ENCODE data around the gene RALA. TPM values are rescaled to one million over a fixed set of nuclear protein-coding genes. Genes with fewer than 3 reads are reported as not detected.

RALA gene
- total RNA-seq, 4 donors from 2014 or later, result 20.5 to 31.0 (median 26.3) TPM

DNA sequence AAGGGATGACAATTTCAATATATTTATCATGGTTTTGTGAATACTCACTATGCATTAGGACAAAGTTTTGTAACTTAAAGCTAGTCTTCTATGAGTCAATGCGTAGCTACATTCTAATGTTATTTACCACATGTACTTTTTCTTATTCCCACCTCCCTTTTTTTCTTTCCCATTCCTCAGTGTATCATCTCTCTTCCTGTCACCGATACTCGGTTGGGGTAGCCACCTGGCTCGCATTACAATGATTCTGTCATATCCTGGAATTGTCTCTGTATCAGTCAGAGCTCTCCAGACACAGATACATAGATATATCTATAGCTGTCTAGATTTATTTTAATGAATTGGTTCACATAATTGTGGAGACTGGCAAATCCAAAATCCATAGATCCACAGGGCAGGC is 9.8 kb upstream of the RALA start:
- H3K36me3 ChIP-seq, result no peaks in the 10 kb centered on the region
- no peak overlapping the region for H3K4me3 ChIP-seq

DNA sequence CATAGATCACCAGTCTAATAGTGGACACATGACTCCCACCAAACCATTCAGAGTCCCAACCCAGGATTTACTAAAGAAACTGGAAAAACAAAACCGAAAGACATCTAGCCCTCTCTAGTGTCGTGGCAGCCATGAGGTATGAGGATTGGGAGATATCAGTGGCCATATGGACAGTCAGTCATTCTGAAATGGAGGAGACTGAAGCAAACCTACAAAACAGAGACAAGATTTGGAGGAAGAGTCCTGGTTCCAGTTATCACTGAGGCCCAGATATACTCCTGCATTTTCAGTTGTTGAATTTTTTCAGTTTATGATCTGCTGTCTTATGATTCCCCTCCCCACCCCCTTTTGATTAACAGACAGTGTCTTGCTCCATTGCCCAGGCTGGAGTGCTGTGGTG is 9.1 kb upstream of the RALA start:
- TF ChIP-seq POLR2A (IDR thresholded peaks at IDR 0.05), result no peak
- TF ChIP-seq, protein P1, sequence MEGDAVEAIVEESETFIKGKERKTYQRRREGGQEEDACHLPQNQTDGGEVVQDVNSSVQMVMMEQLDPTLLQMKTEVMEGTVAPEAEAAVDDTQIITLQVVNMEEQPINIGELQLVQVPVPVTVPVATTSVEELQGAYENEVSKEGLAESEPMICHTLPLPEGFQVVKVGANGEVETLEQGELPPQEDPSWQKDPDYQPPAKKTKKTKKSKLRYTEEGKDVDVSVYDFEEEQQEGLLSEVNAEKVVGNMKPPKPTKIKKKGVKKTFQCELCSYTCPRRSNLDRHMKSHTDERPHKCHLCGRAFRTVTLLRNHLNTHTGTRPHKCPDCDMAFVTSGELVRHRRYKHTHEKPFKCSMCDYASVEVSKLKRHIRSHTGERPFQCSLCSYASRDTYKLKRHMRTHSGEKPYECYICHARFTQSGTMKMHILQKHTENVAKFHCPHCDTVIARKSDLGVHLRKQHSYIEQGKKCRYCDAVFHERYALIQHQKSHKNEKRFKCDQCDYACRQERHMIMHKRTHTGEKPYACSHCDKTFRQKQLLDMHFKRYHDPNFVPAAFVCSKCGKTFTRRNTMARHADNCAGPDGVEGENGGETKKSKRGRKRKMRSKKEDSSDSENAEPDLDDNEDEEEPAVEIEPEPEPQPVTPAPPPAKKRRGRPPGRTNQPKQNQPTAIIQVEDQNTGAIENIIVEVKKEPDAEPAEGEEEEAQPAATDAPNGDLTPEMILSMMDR (IDR thresholded peaks at IDR 0.05), result no peak
- no peaks in the 10 kb centered on the region for H3K27me3 ChIP-seq
- peaks cover 0 to 8% (median 0%) of the 10 kb centered on the region in 4 donors for H3K4me1 ChIP-seq
- H3K27ac ChIP-seq, result no peak overlapping the region
- no peaks in the 10 kb centered on the region for H3K36me3 ChIP-seq
- DNase-seq, result no peak
- H3K9me3 ChIP-seq, result no peaks in the 10 kb centered on the region
- no peak overlapping the region for H3K4me3 ChIP-seq

More for the DNA sequence above, 9.8 kb upstream of the RALA start:
- TF ChIP-seq, protein P1 (IDR thresholded peaks at IDR 0.05), result no peak
- no peak for TF ChIP-seq POLR2A (IDR thresholded peaks at IDR 0.05)
- Histone ChIP-seq H3K27ac (no peak overlapping the region), H3K4me1 (peaks cover 0 to 12% (median 0%) of the 10 kb centered on the region in 4 donors), H3K27me3 (no peaks in the 10 kb centered on the region), H3K9me3 (no peaks in the 10 kb centered on the region)
- DNase-seq, result no peak

DNA sequence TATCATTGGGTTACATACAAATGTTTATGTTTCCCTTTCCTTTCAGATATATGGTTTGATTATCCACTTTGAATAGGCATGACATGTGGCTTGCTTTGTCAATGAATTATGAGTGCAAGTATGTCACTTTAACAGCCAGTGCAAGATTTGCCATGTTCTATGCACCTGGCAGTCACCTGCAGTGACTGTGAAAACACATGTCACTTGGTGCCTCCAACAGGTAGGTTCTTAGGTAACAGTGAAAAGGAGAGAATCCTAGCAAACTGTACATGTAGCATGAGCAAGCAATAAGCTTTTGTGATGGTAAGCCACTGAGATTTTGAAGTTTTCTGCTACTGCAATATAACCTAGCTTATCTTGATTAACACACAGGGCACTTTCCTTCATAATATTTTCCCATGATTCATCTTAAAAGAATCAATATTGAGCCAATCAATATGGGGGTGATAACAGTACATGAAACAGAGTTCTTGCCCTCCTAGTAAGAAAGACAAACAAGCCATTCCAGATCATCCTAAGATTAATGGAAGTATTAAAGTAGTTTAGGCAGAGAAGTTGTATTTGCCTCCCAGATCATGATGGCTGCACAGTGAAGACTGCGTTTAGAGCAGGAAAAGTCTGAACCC is 7.9 kb upstream of the RALA start:
- no peak for DNase-seq
- Histone ChIP-seq H3K36me3 (no peaks in the 10 kb centered on the region), H3K27me3 (no peaks in the 10 kb centered on the region), H3K27ac (no peak overlapping the region), H3K9me3 (no peaks in the 10 kb centered on the region), H3K4me1 (no peaks in the 10 kb centered on the region), H3K4me3 (no peak overlapping the region)
- TF ChIP-seq, protein P1 (IDR thresholded peaks at IDR 0.05), result no peak
- no peak for TF ChIP-seq POLR2A (IDR thresholded peaks at IDR 0.05)

DNA sequence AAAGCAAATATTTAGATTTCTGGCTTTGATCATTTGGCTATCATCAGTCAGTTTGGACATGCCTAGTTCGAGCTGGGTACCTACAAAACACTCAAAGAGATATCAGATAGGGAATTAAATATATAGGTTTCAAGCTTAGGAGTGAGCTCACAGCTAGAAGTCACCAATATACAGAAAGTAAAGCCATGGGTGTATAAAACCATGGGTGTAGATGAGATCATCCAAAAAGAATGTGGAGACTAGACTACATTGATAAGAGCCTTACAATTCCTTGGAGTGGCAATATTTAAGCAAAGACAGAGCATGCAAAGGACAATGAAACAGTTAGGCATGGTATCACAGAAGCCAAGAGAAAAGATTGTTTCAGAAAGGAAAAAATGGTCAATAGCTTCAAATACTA is 7.2 kb upstream of the RALA start:
- Histone ChIP-seq H3K36me3 (no peaks in the 10 kb centered on the region), H3K9me3 (no peaks in the 10 kb centered on the region), H3K27me3 (no peaks in the 10 kb centered on the region), H3K4me1 (no peaks in the 10 kb centered on the region), H3K4me3 (no peak overlapping the region), H3K27ac (no peak overlapping the region)
- DNase-seq, result no peak
- TF ChIP-seq POLR2A (IDR thresholded peaks at IDR 0.05), result no peak
- TF ChIP-seq, protein P1 (IDR thresholded peaks at IDR 0.05), result no peak

DNA sequence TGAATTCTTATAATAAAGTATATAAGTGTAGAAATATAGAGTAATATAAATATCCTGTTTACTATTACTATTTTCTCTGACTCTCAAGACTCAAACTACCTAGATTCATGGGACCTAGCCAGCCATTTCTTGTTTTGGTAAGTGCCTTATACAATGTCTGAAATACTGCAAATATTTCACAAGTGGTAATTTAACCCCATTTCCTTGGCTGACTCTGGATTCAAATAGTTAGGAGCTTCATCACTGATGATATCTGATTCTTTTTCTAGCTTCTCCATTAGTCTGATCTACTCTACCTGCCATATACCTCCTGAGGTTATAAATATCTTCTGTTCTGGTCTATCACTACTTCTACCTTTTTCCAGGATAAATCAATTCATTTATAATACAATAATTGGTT is 6.4 kb upstream of the RALA start:
- Histone ChIP-seq H3K27ac (no peak overlapping the region), H3K36me3 (no peaks in the 10 kb centered on the region), H3K9me3 (no peaks in the 10 kb centered on the region), H3K4me3 (no peak overlapping the region), H3K27me3 (no peaks in the 10 kb centered on the region), H3K4me1 (no peaks in the 10 kb centered on the region)
- no peak for TF ChIP-seq POLR2A (IDR thresholded peaks at IDR 0.05)
- TF ChIP-seq, protein P1 (IDR thresholded peaks at IDR 0.05), result no peak
- DNase-seq, result no peak

DNA sequence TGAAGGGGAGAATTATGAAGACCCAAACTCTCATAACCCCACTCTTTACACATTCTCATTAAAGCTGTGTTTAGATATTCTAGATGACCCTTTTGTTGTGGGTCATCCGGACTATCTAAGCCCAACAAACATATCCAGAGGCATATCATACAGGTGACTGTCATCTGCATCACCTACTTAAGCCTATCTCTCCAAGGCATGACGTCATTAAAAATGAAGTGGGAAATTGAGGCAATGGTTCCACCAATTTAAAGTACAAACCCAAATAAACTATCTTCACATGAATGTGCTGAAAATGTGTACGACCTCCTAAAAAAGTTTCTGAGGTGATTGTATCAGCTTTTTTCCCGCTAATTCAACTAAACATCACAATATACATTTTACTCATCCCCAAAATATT is 4.5 kb upstream of the RALA start:
- H3K4me1 ChIP-seq, result peaks cover 0 to 6% (median 0%) of the 10 kb centered on the region in 4 donors
- H3K4me3 ChIP-seq, result no peak overlapping the region
- no peaks in the 10 kb centered on the region for H3K36me3 ChIP-seq
- no peak overlapping the region for H3K27ac ChIP-seq
- no peaks in the 10 kb centered on the region for H3K9me3 ChIP-seq
- no peak for DNase-seq
- no peak for TF ChIP-seq POLR2A (IDR thresholded peaks at IDR 0.05)
- TF ChIP-seq, protein P1 (IDR thresholded peaks at IDR 0.05), result no peak
- no peaks in the 10 kb centered on the region for H3K27me3 ChIP-seq

All from Peyer's patch (tissue), 4 donors.